Activated CD8-positive, alpha-beta memory T cell treated with anti-CD3 and anti-CD28 coated beads, Interleukin-2, amount 50 U/mL, for 48 hours (primary cell): ENCODE data around the gene INHBB.
"Not testable (repeated sequence)": the region's sequence is repeated elsewhere in the genome, so short reads cannot be mapped to it uniquely, and the experiment has no call there.

Experiments used
- DNase-seq: peaks from one replicate; pipeline ENCODE4 v3.0.0-alpha.2; 2020

The INHBB gene

DNA sequence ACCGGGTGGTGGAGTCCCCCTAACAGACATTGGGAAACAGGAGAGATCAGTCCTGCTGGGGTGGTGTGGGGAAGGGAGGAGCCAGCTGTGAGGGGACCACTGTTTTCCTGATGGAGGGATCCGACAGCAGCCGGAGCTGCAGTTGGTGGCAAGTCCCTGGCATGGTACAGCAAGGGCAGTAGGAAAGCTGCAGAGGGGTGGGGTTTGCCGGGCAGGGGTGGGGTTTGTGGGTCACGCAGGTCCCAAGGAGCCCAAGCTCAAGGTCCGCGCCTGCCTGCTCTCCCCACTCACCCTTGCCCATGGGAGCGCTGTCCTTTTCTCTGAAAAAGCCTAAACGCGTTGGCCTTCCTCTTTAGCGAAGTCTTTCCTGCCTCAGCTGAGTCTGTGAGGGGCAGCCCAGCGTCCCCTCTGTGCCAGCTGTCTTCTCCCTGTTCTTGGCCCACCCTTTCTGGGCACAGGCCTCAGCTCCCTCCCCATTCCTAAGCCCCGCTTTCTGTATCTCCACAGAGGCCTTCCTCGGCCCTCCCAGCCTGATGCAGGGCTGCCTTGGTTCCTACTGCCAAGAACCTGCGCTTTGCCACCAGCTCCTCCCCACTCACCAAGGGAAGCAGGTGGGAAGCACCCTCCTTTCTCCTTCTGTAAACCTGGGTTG, 29.3 kb upstream of the INHBB start:
- DNase-seq: no peak

GRCh38 chr2:120317180-120317533, 28.8 kb upstream of the INHBB start:
- no peak for DNase-seq

DNA sequence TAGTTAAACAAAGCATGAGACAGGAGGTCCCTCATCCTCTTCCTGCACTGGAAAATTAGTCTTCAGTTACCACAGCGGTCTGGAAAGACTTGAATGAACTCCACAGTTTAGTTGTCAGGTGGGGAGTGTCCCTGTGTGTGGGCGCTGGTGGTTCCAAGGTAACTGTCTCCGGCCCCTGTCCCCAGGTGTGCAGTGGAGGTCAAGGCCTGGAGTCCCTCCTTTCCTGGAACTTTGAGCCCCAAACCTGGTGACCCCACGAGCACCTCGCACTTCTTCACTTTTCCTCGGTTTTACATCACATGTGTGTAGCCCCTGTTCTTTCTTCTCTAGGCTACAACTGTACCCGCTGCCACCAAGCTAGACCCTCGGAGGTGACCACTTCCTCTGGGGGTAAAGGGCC, 28.0 kb upstream of the INHBB start:
- no peak for DNase-seq

GRCh38 chr2:120318626-120319025, 27.3 kb upstream of the INHBB start:
- no peak for DNase-seq

- no peak for DNase-seq
Measured at GRCh38 chr2:120319123-120319522, 26.8 kb upstream of the INHBB start.

DNA sequence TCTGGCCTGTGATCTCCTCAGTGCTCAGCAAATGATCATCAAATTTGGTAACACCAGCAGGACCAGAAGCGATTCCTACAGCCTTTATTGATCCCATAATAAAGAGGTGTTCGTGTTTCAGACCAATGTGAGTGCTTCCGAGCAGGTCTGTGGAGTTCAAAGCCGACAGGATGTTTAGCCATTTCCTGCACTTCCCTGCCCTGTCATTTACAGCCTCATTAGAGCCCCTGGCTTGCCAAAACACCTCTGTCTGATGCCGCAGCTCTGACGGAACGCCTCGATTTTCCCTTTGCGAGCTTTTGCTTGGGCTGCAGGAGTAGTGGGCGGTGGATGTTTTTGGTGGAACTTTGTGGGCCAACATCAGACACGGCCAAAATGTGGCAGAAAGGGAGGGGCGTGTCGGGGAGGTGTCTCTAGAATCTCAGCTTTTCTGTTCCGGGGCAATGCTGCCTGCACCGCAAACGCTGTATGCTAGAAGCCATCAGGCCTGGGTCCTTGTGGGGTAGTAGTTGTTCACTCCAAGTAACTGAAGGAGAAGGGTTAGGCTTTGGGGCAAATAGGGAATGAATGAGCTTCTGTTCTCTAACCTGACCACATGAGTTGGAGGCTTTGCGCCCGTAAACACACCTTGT, 26.1 kb upstream of the INHBB start:
- DNase-seq: no peak

DNA sequence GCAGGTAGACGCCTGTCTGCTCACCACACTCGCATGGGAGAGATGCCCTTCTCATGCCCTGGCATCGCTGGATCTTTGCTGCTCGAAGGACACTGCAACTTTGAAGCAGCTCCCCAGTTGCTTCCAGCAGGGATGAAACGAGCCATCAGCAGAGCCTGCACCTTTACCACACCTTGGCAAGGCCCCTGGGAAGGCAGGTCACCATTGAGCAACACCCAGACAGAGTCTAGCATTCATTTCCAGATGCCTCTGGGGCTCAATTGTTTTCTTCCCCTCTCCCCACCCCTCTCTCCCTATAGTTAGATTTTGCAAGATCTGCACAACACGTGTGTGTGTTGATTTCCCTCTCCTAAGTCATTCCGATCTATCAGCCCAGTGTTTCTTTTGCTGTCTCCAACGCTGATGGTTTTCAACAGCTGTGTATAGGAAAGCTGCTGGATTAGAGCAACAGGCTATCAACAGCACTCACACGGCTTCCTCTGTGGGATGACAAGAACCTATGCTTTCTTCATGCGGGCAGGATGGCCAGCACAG, 25.6 kb upstream of the INHBB start:
- no peak for DNase-seq

DNA sequence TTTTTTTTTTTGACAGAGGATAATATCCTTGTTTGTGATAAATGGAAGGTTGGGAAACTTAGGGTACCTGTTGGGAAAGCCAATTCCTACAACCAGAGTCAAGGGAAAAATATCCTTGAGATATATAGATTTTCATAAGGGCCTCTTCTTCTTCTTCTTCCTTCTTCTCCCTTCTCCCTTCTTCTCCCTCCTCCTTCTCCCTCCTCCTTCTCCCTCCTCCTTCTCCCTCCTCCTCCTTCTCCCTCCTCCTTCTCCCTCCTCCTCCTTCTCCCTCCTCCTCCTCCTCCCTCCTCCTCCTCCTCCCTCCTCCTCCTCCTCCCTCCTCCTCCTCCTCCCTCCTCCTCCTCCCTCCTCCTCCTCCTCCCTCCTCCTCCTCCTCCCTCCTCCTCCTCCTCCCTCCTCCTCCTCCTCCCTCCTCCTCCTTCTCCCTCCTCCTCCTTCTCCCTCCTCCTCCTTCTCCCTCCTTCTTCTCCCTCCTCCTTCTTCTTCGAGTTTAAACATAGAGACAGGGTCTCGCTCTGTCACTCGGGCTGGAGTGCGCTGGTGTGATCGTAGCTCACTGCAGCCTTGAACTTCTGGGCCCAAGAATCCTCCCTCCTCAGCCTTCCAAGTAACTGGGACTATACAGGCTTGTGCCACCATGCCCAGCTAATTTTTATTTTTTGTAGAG, 24.9 kb upstream of the INHBB start:
- DNase-seq: not testable (repeated sequence)

GRCh38 chr2:120321721-120322284, 24.1 kb upstream of the INHBB start:
- no peak for DNase-seq

DNA sequence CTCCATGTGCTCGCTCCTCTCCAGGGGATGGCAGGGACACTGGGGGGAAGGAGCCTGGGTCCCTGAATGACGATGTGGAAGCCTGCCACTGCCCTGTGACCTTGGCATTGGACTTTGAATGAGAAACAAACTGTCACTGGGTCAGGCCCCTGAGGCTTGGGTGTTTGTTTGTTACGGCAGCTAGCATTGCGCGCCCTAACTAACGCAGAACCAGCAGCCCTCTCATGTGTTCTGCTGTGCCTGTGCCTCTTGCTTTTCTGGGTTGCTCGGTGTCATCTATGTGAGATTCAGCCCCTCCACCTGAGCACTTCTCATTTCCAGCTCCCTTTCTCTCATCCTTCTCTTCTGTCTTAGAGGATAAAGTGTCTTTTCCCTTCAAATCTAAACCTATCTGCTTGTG, 23.6 kb upstream of the INHBB start:
- no peak for DNase-seq

GRCh38 chr2:120323214-120323613, 22.7 kb upstream of the INHBB start:
- no peak for DNase-seq

DNA sequence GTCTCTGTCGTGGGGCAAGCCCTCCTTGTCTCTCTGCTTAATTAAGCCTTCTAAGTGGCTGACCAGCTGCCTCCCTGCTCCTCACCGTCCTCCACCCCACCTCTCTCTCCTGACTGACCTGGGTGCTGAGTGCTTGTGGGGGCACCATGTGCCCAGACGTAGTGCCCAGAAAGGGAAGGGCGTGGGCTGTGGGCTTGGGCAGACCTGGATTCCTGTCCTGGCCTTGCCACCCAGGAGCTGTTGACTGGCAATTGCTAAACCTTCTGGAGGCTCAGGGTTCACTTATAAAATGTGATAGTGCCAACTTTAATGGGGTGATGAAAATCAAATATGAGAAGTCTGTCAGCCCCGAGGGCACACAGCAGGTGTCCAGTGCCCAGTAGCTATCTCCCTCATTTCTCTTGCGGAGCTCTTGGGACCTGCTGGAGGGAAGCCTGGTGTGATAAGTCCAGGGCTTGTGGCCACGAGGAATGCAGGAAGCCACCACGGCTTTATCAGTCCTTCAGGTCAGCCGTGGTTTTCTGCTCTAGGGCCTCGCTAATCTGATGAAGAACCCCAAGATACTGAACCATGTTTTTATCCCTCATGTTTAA, 22.0 kb upstream of the INHBB start:
- no peak for DNase-seq

DNA sequence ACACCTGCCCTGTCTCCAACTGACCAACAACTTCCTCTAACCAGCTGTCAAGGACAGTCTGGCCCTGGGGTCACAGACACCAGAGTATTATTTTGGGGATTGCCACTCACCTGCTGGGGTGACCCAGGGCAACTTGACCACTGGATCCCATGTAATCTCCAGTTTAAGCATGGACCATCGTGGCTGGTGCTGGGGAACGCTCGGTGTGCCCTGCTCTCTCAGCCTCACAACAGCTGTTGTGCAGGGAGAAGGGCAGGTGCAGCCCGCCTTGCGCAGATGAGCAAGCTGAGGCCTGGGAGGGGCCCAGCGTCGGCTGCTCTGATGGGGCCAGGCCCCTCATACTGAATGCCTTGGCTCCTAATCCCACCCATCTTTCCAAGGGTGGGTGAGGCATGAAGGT, 21.0 kb upstream of the INHBB start:
- no peak for DNase-seq

DNA sequence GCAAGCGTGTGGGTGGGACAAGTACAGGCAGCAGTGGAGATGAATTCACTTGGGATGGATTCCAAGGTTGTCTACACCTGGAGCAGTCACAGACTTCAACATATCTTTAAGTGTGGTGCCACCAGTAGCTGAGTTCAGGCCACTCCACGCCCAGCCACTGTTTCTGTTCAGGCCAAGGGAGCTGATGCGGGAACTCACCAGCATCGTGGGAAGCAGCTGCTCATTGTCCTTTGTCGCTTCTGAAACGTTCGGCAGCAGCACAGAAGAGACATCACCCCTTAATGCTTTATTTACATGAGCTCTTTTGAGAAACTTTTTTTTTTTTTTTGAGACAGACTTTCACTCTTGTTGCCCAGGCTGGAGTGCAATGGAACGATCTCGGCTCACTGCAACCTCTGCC, 19.9 kb upstream of the INHBB start:
- DNase-seq: no peak

DNA sequence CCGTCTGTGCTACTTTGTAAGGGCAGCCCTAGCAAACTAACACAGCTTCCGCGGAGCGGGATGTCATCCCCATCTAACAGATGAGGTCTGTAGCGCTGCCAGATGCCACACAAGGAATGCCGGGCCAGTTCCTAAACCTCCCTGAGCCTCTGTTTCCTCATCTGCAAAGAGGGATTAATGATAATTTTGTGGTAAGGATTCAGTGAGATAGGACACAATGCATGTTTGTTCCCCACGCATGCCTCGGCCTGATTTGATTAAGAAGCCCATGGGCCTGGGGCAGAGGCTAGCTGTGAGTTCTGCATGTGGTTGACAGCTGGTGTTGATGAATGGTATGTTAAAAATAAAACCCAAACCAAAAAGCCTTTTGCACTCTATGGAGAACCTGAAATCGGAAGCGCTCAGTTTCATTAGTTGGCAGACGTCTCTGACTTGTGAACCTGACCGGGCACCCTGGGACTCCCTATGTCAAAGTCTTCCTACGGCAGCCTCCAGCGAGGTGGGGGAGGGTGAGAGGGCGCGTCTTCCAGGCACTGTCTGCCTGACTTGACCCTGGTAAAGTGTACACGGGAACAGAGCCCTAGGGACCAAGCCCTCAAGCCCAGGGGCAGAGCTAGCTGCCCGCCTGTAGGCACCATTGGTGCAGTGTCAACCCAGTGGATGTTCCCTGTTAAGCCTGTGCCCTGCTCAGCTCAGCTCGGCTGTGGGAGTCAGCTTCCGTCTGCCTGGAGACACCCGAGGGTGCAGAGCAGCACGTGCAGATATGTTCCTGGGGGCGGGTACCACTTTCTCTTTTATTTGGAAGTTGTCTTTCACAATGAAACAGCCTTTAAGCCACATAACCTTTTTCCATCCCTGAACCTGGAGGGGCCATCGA, 14.8 kb upstream of the INHBB start:
- DNase-seq: no peak

- DNase-seq: no peak
Measured at GRCh38 chr2:120331903-120332302, 14.0 kb upstream of the INHBB start.

DNA sequence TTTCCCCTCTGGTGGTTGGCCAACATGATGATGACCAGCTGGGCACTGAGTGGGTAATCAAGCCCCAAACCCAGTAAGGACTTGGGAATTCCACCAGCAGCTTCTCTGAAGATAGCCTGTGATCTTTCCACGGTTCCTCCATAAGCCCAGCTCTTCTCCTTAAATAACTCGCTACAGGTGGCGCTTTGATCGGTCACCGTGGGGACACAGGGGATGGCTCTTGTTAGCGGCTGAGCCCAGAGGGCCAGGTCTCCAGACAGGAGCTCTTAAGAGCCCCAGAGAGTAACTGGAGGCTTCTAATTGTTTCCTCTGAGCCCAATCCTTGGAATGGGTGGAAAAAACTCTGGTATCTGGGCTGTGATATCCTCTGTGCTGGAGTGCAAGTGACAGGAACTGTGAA, 13.6 kb upstream of the INHBB start:
- no peak for DNase-seq

DNA sequence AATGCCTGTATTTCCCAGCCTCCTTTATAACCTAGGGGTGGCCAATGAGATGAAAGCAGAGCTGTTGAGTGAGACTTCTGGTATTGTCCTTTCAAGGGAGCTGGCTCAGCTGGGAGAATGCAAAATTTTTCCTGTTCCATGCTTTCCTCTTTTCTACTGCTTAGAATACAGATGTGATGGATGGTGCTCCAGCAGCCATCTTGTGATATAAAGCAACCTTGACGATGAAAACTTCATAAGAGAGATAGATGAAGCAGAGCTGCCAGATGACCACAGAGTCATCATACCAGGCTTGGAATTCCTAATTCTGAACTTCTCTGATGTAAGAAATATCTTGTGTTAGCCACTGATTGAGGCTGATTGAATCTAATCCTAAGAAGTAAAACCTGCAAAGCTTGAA, 11.9 kb upstream of the INHBB start:
- no peak for DNase-seq

DNA sequence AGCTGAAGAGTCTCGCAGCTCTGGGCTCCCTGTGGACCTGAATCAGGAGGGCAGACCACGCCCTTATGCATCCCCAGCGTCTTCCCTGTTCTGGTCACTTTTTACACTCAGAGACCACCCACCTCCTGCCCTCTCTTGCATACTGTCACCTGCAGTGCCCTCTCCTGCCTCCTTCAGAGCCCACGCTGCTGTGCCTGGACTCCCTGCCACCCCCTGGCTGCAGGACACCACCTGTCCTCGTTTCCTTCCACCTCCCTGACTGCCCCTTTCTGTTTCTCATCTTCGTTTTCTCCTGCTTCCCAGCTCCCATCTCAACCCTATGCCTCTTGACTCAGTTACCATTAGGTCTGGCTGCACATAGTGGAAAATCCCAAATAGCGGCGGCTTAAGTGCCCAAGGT, 9.2 kb upstream of the INHBB start:
- no peak for DNase-seq

- no peak for DNase-seq
Measured at GRCh38 chr2:120338015-120338414, 7.9 kb upstream of the INHBB start.

DNA sequence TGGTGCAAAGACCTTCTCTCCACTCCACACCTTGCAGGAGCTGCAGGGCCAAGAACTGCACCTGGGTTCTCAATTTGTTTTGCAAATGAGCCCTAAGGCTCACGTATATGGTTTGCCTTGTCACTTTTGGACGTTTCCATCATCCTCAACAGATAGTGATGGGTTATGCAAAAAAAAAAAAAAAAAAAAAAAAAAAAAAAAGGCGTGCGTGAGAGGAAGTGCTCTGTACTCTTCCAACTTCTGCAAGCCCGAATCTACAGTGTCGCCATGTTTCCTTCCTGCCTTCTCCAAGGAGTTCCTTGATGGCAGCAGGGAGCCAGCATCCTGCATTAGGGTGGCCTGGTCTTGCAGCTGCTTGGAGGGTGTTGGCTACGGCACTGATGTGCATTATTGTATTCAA, 4.0 kb upstream of the INHBB start:
- DNase-seq: no peak

DNA sequence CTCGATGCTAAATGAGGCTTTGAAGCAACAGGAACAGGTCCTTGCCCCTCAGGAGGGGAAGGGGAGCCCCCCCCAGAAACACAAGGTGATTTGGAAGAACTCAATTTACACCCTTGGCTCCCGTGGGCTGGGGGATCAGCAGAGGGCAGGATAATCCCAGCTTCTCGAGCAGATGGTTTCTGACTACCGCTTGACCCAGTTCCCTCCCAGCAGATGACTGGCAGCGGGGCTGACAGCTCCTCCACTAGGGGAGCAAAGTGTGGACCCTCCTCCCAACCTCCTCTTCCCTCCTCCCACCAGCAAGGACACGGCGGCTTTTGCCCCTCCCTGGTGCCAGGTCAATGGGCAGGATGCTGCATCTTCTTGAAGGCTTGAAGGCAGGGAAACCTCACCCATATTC, 3.5 kb upstream of the INHBB start:
- DNase-seq: no peak

DNA sequence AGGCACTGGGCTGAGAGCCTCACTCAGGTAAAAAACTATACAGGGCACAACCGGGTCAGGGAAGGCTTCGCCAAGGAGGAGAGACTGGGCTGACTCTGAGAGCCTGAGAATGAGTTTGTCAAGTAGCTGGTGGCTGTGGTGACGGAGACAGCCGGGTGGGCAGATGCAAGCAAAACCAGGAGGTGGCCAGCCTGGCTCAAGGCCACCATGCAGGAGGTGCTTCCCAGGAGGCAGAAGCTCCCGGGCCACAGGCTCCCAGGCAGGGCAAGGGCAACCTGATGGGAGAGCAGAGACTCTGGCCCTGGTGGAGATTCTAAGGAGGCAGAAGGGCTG, 2.9 kb upstream of the INHBB start:
- DNase-seq: no peak
